ENCODE data around the gene CAMKMT. TPM values are rescaled to one million over a fixed set of nuclear protein-coding genes. Genes with fewer than 3 reads are reported as not detected.

CAMKMT gene
- polyA plus RNA-seq, 3 donors, result 4.7 to 7.8 (median 7.0) TPM

GRCh38 chr2:44705876-44706480, 344.2 kb downstream of the CAMKMT start:
- H3K36me3 Mint-ChIP-seq, result peaks cover 0 to 7% of the 10 kb centered on the region in 2 donors
- H3K9me3 Mint-ChIP-seq, result peaks cover 0 to 4% (median 0%) of the 10 kb centered on the region in 7 donors
- H3K27me3 Mint-ChIP-seq (ENCODE audit: low read depth in 3 of 3), result peaks cover 0 to 2% (median 0%) of the 10 kb centered on the region in 3 donors
- H3K9me3 ChIP-seq (replicated peaks in 1 of 2; ENCODE audit: control insufficient read depth in 1 of 2, insufficient read depth in 1 of 2, low read length in 2 of 2), result no peaks in the 10 kb centered on the region
- H3K4me2 ChIP-seq (replicated peaks; ENCODE audit: extremely low read depth, low read length, poor library complexity, severe bottlenecking), result no peak overlapping the region
- H3K27ac ChIP-seq (ENCODE audit: low read depth in 1 of 2, low read length in 2 of 2), result no peak overlapping the region
- no peaks in the 10 kb centered on the region for H3K79me2 ChIP-seq (ENCODE audit: insufficient read depth, low read length)
- TF ChIP-seq CTCF (IDR thresholded peaks at IDR 0.05), result no peak
- peak overlapping the region in 2 of 7 donors; percentile 2 to 41 for H3K27ac Mint-ChIP-seq
- no peak overlapping the region for H3K4me3 Mint-ChIP-seq
- no peak overlapping the region for H3K4me3 ChIP-seq (replicated peaks in 1 of 3; ENCODE audit: low read depth in 2 of 3, low read length in 3 of 3)
- no peaks in the 10 kb centered on the region for H4K20me1 ChIP-seq (ENCODE audit: insufficient read depth, low read length)
- no peak overlapping the region for H2AFZ ChIP-seq (ENCODE audit: insufficient read depth, low read depth, low read length, poor library complexity, severe bottlenecking)
- peaks cover 12 to 18% of the 10 kb centered on the region in 2 donors for H3K4me1 ChIP-seq (ENCODE audit: control insufficient read depth in 1 of 2, insufficient read depth in 2 of 2, low read length in 2 of 2)
- H3K36me3 ChIP-seq (replicated peaks in 1 of 2; ENCODE audit: control insufficient read depth in 1 of 2, insufficient read depth in 2 of 2, low read length in 2 of 2), result no peaks in the 10 kb centered on the region
- intact Hi-C loops (cut with micrococcal nuclease), result no loop called here
- no peaks in the 10 kb centered on the region for H3K27me3 ChIP-seq (ENCODE audit: control insufficient read depth in 2 of 2, insufficient read depth in 2 of 2, low read length in 2 of 2)
- H3K9ac ChIP-seq (ENCODE audit: insufficient read depth, low read length, poor library complexity, severe bottlenecking), result no peak overlapping the region
- peaks cover 14% of the 10 kb centered on the region for H3K4me1 Mint-ChIP-seq
- peak in 1 of 3 donors; percentile 21 for DNase-seq
- WGBS (ENCODE audit: insufficient coverage), result 98% methylated on average over 3 of the region's 10 CpGs

- H3K27ac ChIP-seq (ENCODE audit: low read depth in 1 of 2, low read length in 2 of 2), result no peak overlapping the region
- H2AFZ ChIP-seq (ENCODE audit: insufficient read depth, low read depth, low read length, poor library complexity, severe bottlenecking), result no peak overlapping the region
- no peaks in the 10 kb centered on the region for H3K79me2 ChIP-seq (ENCODE audit: insufficient read depth, low read length)
- peaks cover 14% of the 10 kb centered on the region for H3K4me1 Mint-ChIP-seq
- no peaks in the 10 kb centered on the region for H4K20me1 ChIP-seq (ENCODE audit: insufficient read depth, low read length)
- H3K27me3 Mint-ChIP-seq (ENCODE audit: low read depth in 3 of 3), result peaks cover 0 to 2% (median 0%) of the 10 kb centered on the region in 3 donors
- no peaks in the 10 kb centered on the region for H3K9me3 ChIP-seq (replicated peaks in 1 of 2; ENCODE audit: control insufficient read depth in 1 of 2, insufficient read depth in 1 of 2, low read length in 2 of 2)
- no CpG with 5 or more reads among the region's 10 CpGs for WGBS (ENCODE audit: insufficient coverage)
- no peak for DNase-seq
- peaks cover 0 to 4% (median 0%) of the 10 kb centered on the region in 7 donors for H3K9me3 Mint-ChIP-seq
- no peak for TF ChIP-seq CTCF (IDR thresholded peaks at IDR 0.05)
- no peak overlapping the region for H3K4me2 ChIP-seq (replicated peaks; ENCODE audit: extremely low read depth, low read length, poor library complexity, severe bottlenecking)
- H3K36me3 ChIP-seq (replicated peaks in 1 of 2; ENCODE audit: control insufficient read depth in 1 of 2, insufficient read depth in 2 of 2, low read length in 2 of 2), result no peaks in the 10 kb centered on the region
- H3K4me1 ChIP-seq (ENCODE audit: control insufficient read depth in 1 of 2, insufficient read depth in 2 of 2, low read length in 2 of 2), result peaks cover 12 to 18% of the 10 kb centered on the region in 2 donors
- H3K27ac Mint-ChIP-seq, result no peak overlapping the region
- no peak overlapping the region for H3K4me3 ChIP-seq (replicated peaks in 1 of 3; ENCODE audit: low read depth in 2 of 3, low read length in 3 of 3)
- intact Hi-C loops (cut with micrococcal nuclease), result no loop called here
- no peaks in the 10 kb centered on the region for H3K27me3 ChIP-seq (ENCODE audit: control insufficient read depth in 2 of 2, insufficient read depth in 2 of 2, low read length in 2 of 2)
- no peak overlapping the region for H3K4me3 Mint-ChIP-seq
- peaks cover 0 to 7% of the 10 kb centered on the region in 2 donors for H3K36me3 Mint-ChIP-seq
- H3K9ac ChIP-seq (ENCODE audit: insufficient read depth, low read length, poor library complexity, severe bottlenecking), result no peak overlapping the region
Measured at GRCh38 chr2:44706681-44707553, 345.2 kb downstream of the CAMKMT start.
